Liver (tissue), 9 donors: Measurements from ENCODE around the gene STC2. TPM values are rescaled to one million over a fixed set of nuclear protein-coding genes. Genes with fewer than 3 reads are reported as not detected.

Source experiments
- DNase-seq: peaks from one replicate; pipeline ENCODE4 v3.0.0-alpha.2; 2017; ENCODE audit warnings: low spot score
- H3K27ac ChIP-seq, 2 donors: one replicate each; pipeline ENCODE4 v1.7.0; 2013; ENCODE audit warnings: inconsistent platforms in 2 of 2, low read length in 2 of 2, control low read depth in 1 of 2, low read depth in 1 of 2, mild to moderate bottlenecking in 1 of 2
- H3K27me3 ChIP-seq, 4 donors: one replicate each; pipeline versions ENCODE4 v1.6.1 to v1.7.0; 2013; ENCODE audit warnings: low read length in 3 of 4, inconsistent platforms in 1 of 4, mild to moderate bottlenecking in 1 of 4, moderate library complexity in 1 of 4; ENCODE audit not compliant: control insufficient read depth in 4 of 4, insufficient read depth in 4 of 4
- H3K36me3 ChIP-seq, 4 donors: one replicate each; pipeline versions ENCODE4 v1.6.1 to v1.7.0; 2013; ENCODE audit warnings: low read length in 3 of 4, mild to moderate bottlenecking in 3 of 4, low read depth in 1 of 4, moderate library complexity in 1 of 4; ENCODE audit not compliant: control insufficient read depth in 4 of 4, insufficient read depth in 3 of 4
- H3K4me1 ChIP-seq, 4 donors: one replicate each; pipeline versions ENCODE4 v1.6.1 to v1.7.0; 2013; ENCODE audit warnings: low read length in 3 of 4, mild to moderate bottlenecking in 3 of 4, moderate library complexity in 1 of 4; ENCODE audit not compliant: control insufficient read depth in 4 of 4, insufficient read depth in 4 of 4
- H3K4me3 ChIP-seq, 3 donors: one replicate each; pipeline versions ENCODE4 v1.6.1 to v1.7.0; 2013; ENCODE audit warnings: low read length in 3 of 3, control low read depth in 1 of 3, low read depth in 1 of 3, mild to moderate bottlenecking in 1 of 3
- H3K9ac ChIP-seq, 2 donors: one replicate each; pipeline ENCODE4 v1.7.0; 2013; ENCODE audit warnings: low read length in 2 of 2, mild to moderate bottlenecking in 2 of 2, moderate library complexity in 2 of 2, control low read depth in 1 of 2, low read depth in 1 of 2
- H3K9me3 ChIP-seq, 4 donors: one replicate each; pipeline versions ENCODE4 v1.6.1 to v1.7.0; 2013; ENCODE audit warnings: low read length in 3 of 4; ENCODE audit not compliant: control insufficient read depth in 4 of 4
- EGR1 ChIP-seq, 2 donors: IDR thresholded peaks; 2 replicates each; pipeline ENCODE4 v1.6.1; 2016 to 2018; ENCODE audit warnings: antibody characterized with exemption in 2 of 2, low read depth in 2 of 2
- FOXA1 ChIP-seq: IDR thresholded peaks from 2 replicates; pipeline ENCODE4 v1.6.1; 2016; ENCODE audit warnings: antibody characterized with exemption
- GABPA ChIP-seq, 2 donors: IDR thresholded peaks in 1 of 2; conservative IDR thresholded peaks in 1 of 2; 2 replicates each; pipeline ENCODE4 v1.6.1; 2016; ENCODE audit warnings: antibody characterized with exemption in 2 of 2, mild to moderate bottlenecking in 1 of 2, moderate library complexity in 1 of 2
- HNF4A ChIP-seq, 2 donors: conservative IDR thresholded peaks; 2 replicates each; pipeline ENCODE4 v1.6.1; 2016; ENCODE audit warnings: antibody characterized with exemption in 2 of 2, mild to moderate bottlenecking in 2 of 2
- HNF4G ChIP-seq: IDR thresholded peaks from 2 replicates; pipeline ENCODE4 v1.6.1; 2016; ENCODE audit warnings: antibody characterized with exemption
- JUND ChIP-seq, 2 donors: IDR thresholded peaks; 2 replicates each; pipeline ENCODE4 v1.6.1; 2016; ENCODE audit warnings: antibody characterized with exemption in 2 of 2
- NR2F2 ChIP-seq: IDR thresholded peaks from 2 replicates; pipeline ENCODE4 v1.6.1; 2016; ENCODE audit warnings: antibody characterized with exemption
- RAD21 ChIP-seq, 2 donors: IDR thresholded peaks; 2 replicates each; pipeline ENCODE4 v1.6.1; 2016; ENCODE audit warnings: antibody characterized with exemption in 2 of 2, mild to moderate bottlenecking in 2 of 2
- SP1 ChIP-seq: IDR thresholded peaks from 2 replicates; pipeline ENCODE4 v1.6.1; 2018; ENCODE audit warnings: antibody characterized with exemption, mild to moderate bottlenecking
- TAF1 ChIP-seq: conservative IDR thresholded peaks from 2 replicates; pipeline ENCODE4 v1.6.1; 2016; ENCODE audit warnings: antibody characterized with exemption, mild to moderate bottlenecking
- YY1 ChIP-seq: IDR thresholded peaks from 2 replicates; pipeline ENCODE4 v1.6.1; 2016; ENCODE audit warnings: antibody characterized with exemption, mild to moderate bottlenecking
- WGBS: extraction: QIAGEN DNeasy Blood & Tissue Kit; methylation state at CpG from one replicate; pipeline ENCODE4 v1.1.7; 2013; 5-methylcytosine and 5-hydroxymethylcytosine counted together
- polyA plus RNA-seq, 2 donors: library from polyadenylated mRNA; stranded (reverse) in 1 of 2; unstranded in 1 of 2; fragments of 200-250 nt in 1 of 2; fragments of >200 nt in 1 of 2; fragmentation: Nextera tagmentation in 1 of 2; extraction: Ambion mirVana in 1 of 2; gene quantifications; one replicate each; pipeline versions ENCODE4 v1.2.1 to v1.2.3, GENCODE V29; 2013 to 2015
- total RNA-seq, 2 donors: library from RNA; depleted of rRNA; stranded (reverse); fragments of >200 nt; gene quantifications; one replicate each; pipeline ENCODE4 v1.2.3, GENCODE V29; 2014
- TF ChIP-seq, protein P1 (sequence below): IDR thresholded peaks from 2 replicates; pipeline ENCODE4 v1.6.1; 2016; ENCODE audit warnings: antibody characterized with exemption, mild to moderate bottlenecking
- TF ChIP-seq, protein P2 (sequence below): fragments of 150-350 bp; IDR thresholded peaks from 2 replicates; pipeline ENCODE4 v1.5.1; 2017; ENCODE audit warnings: improper control_type of control experiment, low read depth, low read length; ENCODE audit not compliant: missing input control
- TF ChIP-seq, protein P3 (sequence below): IDR thresholded peaks from 2 replicates; pipeline ENCODE4 v1.6.1; 2016; ENCODE audit warnings: antibody characterized with exemption
- TF ChIP-seq, protein P4 (sequence below): IDR thresholded peaks from 2 replicates; pipeline ENCODE4 v1.6.1; 2016; ENCODE audit warnings: antibody characterized with exemption
- donor health status: healthy.
- donor health status: healthy.
- donor health status: healthy.
- donor health status: healthy.
- donor health status: healthy.

The STC2 gene
- total and polyA plus RNA-seq, 4 donors = 0.04 to 0.18 (median 0.17) TPM; not detected in 1

DNA sequence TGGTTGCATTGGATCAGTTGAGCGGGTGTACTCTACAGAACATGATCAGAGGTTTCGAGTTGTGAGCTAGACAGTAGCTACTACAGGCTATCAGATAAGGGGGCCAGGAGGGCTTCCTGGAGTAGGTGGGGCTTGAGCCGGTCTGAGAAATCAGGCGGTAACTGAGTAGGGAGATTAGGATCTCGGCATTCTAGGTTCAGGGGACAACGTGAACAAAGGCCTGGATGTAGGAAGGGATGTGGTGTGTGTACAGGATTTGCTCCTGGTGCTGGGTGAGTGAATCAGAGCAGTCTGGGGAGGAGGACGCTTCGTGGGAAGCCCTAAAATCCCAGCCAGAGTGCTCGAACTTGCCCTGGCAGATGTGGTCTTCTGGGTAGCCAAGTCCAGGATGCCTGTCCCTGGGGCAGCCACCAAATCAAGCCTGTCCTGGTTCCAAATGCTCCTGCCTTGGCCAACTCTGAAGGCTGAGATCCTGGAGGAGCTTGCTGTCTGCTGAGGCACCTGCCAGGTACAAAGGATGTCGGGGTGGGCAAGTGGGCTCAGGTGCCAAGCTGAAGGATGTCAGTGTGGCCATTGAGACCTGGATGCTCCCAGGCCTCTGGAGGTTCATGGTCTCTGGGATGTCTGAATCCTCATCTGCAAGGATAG, 33.4 kb downstream of the STC2 start:
- Histone ChIP-seq H3K27ac (no peak overlapping the region), H3K9ac (no peak overlapping the region)
- DNase-seq = no peak

More for the DNA sequence above, 33.4 kb downstream of the STC2 start:
- no peak for TF ChIP-seq JUND (IDR thresholded peaks at IDR 0.05)
- TF ChIP-seq, protein P1, sequence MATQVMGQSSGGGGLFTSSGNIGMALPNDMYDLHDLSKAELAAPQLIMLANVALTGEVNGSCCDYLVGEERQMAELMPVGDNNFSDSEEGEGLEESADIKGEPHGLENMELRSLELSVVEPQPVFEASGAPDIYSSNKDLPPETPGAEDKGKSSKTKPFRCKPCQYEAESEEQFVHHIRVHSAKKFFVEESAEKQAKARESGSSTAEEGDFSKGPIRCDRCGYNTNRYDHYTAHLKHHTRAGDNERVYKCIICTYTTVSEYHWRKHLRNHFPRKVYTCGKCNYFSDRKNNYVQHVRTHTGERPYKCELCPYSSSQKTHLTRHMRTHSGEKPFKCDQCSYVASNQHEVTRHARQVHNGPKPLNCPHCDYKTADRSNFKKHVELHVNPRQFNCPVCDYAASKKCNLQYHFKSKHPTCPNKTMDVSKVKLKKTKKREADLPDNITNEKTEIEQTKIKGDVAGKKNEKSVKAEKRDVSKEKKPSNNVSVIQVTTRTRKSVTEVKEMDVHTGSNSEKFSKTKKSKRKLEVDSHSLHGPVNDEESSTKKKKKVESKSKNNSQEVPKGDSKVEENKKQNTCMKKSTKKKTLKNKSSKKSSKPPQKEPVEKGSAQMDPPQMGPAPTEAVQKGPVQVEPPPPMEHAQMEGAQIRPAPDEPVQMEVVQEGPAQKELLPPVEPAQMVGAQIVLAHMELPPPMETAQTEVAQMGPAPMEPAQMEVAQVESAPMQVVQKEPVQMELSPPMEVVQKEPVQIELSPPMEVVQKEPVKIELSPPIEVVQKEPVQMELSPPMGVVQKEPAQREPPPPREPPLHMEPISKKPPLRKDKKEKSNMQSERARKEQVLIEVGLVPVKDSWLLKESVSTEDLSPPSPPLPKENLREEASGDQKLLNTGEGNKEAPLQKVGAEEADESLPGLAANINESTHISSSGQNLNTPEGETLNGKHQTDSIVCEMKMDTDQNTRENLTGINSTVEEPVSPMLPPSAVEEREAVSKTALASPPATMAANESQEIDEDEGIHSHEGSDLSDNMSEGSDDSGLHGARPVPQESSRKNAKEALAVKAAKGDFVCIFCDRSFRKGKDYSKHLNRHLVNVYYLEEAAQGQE = no peak
- no peak for TF ChIP-seq HNF4G
- TF ChIP-seq NR2F2 = no peak
- TF ChIP-seq, protein P2, sequence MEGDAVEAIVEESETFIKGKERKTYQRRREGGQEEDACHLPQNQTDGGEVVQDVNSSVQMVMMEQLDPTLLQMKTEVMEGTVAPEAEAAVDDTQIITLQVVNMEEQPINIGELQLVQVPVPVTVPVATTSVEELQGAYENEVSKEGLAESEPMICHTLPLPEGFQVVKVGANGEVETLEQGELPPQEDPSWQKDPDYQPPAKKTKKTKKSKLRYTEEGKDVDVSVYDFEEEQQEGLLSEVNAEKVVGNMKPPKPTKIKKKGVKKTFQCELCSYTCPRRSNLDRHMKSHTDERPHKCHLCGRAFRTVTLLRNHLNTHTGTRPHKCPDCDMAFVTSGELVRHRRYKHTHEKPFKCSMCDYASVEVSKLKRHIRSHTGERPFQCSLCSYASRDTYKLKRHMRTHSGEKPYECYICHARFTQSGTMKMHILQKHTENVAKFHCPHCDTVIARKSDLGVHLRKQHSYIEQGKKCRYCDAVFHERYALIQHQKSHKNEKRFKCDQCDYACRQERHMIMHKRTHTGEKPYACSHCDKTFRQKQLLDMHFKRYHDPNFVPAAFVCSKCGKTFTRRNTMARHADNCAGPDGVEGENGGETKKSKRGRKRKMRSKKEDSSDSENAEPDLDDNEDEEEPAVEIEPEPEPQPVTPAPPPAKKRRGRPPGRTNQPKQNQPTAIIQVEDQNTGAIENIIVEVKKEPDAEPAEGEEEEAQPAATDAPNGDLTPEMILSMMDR = no peak
- TF ChIP-seq GABPA (IDR thresholded peaks at IDR 0.05 in 1 of 2, conservative IDR thresholded peaks at IDR 0.05 in 1 of 2) = no peak
- no peak for TF ChIP-seq SP1
- no peak for TF ChIP-seq HNF4A (conservative IDR thresholded peaks at IDR 0.05)
- TF ChIP-seq EGR1 (IDR thresholded peaks at IDR 0.05; ENCODE audit: low read depth in 2 of 2) = no peak
- TF ChIP-seq RAD21 (IDR thresholded peaks at IDR 0.05) = no peak
- TF ChIP-seq, protein P3, sequence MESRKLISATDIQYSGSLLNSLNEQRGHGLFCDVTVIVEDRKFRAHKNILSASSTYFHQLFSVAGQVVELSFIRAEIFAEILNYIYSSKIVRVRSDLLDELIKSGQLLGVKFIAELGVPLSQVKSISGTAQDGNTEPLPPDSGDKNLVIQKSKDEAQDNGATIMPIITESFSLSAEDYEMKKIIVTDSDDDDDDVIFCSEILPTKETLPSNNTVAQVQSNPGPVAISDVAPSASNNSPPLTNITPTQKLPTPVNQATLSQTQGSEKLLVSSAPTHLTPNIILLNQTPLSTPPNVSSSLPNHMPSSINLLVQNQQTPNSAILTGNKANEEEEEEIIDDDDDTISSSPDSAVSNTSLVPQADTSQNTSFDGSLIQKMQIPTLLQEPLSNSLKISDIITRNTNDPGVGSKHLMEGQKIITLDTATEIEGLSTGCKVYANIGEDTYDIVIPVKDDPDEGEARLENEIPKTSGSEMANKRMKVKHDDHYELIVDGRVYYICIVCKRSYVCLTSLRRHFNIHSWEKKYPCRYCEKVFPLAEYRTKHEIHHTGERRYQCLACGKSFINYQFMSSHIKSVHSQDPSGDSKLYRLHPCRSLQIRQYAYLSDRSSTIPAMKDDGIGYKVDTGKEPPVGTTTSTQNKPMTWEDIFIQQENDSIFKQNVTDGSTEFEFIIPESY = no peak
- no peak for TF ChIP-seq FOXA1
- TF ChIP-seq, protein P4, sequence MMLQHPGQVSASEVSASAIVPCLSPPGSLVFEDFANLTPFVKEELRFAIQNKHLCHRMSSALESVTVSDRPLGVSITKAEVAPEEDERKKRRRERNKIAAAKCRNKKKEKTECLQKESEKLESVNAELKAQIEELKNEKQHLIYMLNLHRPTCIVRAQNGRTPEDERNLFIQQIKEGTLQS = no peak
- TF ChIP-seq YY1 = no peak
- no peak for TF ChIP-seq TAF1
- no peaks in the 10 kb centered on the region for H3K36me3 ChIP-seq
- WGBS = 69% methylated on average over 10 of the region's 10 CpGs
- H3K27me3 ChIP-seq = peaks cover 0 to 3% (median 0%) of the 10 kb centered on the region in 4 donors
- no peaks in the 10 kb centered on the region for H3K9me3 ChIP-seq
- H3K4me1 ChIP-seq = peaks cover 0 to 7% (median 2%) of the 10 kb centered on the region in 4 donors
- H3K4me3 ChIP-seq = no peak overlapping the region
